HG02763 (cell line): ENCODE measurements around the gene SCN3B.

Experiments used
- ATAC-seq: cut with Tn5 transposase; IDR thresholded peaks from one replicate; pipeline ENCODE4 v1.9.1; 2021; ENCODE audit warnings: mild to moderate bottlenecking, moderate library complexity; ENCODE audit not compliant: unreplicated experiment

The SCN3B gene

GRCh38 chr11:123659311-123659710 lies 4.9 kb upstream of the SCN3B start:
- ATAC-seq, result no peak

DNA sequence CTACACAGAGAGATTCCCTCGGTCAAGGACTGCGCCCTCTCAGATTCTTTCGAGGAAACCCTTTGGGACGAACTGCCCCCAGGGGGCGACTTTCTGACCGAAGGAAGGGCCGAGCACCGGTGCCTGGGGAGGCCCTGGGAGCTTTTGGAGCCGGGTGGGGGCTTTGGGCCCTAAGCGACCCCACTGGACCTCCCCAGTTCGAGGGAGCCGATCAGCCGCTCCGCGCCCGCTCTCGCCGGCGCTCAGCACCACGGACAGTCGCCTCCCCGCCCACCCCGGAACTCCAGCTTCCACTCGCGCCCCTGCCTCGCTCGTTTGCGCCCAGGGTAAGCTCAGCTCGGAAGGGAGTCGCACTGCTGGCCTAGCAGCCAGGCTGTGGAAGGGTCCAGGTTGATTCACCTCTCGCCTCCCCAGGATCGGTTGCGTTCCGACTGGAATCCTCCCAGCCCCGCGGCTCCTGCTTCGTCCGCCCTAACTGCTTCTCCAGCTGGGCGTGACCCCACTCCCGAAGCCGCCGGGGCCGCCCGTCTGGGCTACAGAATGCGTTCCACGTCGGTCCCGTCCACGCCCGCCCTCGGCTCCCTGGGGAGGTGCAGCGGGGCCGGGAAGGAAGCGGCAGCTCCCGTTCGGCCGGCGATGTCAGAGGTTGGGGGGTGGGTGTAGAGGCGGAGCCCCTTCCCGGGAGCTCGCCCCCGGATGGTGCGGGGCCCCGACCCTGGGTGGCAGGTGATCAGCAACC lies 428 bp downstream of the SCN3B start:
- ATAC-seq, result no peak

GRCh38 chr11:123653483-123653826 lies 969 bp downstream of the SCN3B start:
- no peak for ATAC-seq

DNA sequence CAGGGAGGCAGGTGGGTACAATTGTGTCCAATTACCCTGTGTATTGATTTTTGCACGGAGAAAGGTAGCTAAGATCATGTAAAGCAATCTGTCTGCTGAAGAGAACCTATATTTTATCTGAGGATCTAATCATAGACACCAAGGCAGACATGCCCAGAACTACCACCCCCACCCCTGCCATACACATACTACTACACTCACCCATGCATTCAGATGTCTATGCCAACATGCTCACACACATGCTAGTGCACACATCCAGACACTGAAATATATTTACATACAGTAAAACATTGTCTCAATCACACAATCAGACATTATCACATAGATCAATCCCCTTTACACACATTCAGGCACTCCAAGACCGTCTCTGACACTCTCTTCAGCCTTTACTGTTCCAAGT lies 1.8 kb downstream of the SCN3B start:
- ATAC-seq, result no peak

GRCh38 chr11:123650901-123651300 lies 3.5 kb downstream of the SCN3B start:
- ATAC-seq, result no peak

GRCh38 chr11:123645286-123645975 lies 9.0 kb downstream of the SCN3B start:
- ATAC-seq, result no peak

DNA sequence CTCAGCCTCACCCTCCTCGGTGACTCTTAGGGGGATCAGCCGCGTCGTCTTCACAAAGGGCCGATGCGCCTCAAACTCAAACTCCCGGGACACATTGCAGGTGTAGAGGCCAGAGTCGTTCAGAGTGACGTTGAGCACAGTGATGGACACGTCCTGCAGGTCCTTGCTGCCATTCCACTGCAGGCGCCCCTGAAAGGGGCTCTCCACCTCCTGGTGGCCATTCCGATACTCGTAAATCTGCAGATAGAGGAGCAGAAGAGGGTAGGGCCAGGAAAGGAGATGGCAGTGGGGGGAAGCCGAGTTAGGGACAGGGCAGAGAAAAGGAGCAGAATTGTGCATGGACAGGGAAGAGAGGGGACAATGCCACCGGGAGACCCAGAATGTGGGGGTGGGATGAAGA lies 12.0 kb downstream of the SCN3B start:
- ATAC-seq, result no peak

DNA sequence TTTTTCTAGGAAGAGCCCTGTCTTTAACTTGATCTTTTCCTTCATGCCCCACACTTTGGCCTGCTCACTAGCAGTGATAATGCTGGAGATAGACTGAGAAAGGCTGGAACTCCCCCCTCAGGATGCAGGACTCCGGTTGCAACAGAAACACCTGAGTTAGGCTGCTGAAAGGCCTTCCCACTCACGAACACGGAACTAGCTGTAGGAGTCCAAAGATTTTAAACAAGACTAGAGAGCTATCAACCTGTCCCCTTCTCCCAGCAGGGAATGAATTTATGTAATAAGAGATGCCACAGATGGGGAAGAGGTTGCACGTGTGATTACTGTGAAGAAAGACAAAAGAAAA lies 13.0 kb downstream of the SCN3B start:
- ATAC-seq, result no peak

DNA sequence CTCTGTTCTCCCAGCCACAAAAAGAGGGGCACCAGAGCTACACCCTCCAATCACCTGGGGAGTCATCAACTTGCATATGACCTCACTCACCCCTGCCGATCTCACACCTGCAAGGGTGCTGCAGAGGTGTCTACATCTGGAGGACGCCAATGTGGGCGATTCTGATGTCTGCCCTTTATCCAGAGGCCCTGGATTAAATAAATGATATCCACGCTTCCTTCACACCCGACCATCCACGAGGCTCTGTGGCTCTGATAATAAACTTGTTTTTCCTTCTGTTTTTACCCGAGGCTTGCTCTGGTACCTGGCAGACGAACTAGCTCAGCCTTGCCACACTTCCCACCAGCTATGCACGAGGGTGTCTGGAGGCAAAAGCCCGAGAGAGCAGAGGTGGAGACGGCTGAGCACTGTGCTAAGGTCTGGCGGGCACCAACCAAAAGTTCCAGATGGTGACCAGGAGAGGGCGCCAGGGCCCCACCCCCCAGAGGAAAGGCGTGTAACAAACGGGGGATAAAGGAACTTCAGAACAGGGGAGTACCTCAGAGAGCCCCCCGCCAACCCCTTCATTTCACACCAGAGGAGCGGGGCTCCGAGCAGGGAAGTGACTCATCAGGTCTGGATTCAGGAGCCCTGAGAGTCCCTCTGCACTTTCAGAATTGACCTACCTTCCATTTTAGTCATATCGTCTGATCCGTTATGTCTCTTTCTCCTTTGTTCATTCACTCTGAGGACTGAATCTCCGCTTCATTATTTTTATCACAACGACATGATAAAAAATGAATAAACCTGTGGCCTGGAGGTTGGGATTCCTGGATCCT lies 13.5 kb downstream of the SCN3B start:
- ATAC-seq, result peak; percentile 56

DNA sequence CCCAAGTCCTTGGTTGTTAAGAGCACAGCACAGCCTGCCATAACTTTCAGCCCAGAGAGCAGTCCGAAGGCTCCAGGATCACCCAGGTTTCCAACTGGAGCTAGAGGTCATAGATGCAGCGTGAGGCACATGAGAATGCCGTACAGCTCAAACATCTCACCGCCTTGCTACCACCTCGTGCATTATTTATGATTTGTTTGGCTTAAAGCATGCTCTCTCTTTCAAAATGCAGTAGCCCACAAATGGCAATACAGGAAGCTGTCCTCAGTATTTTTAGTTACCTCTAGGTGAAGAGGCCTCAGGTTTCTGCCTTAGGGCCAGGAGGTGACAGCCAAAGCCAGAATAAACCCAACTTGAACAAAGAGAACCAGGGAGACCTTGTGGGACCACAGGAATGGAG lies 14.4 kb downstream of the SCN3B start:
- no peak for ATAC-seq

GRCh38 chr11:123630126-123630608 lies 24.3 kb downstream of the SCN3B start:
- no peak for ATAC-seq

DNA sequence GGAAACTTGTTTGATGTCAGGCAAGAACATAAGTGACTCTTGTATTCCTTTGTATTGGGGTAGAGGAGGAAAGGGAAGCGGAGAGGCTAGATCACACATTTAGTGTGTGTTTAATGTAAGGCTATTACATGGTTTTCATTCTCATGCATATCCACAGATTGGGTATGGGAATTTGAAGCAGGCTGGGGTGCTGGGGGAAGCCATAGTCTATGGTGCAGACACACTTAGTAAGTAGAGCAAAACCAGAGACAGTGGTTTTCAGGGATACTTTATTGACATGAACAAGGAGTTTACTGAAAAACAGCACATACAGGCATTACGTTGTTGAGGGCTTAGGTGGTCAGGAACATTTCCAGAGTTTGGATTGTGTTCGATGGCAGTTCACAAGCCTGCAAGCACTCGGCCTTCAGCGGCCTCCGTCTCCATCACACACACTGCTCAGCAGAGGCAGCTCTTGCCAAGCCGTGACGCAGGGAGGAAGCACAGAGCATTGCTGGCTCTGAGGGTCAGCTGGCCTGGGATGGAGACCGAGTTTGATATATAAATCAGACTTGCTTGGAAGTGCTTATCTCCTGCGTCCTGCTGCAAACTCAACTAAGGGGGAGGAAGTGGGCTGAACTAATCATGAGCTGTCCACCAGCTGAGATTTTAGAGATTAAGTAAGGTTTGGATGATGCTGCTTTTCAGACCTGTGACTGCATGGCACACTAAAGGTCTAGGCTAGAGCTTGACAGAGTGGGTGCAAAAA lies 25.3 kb downstream of the SCN3B start:
- no peak for ATAC-seq

- no peak for ATAC-seq
These were observed 29.4 kb downstream of the SCN3B start for GRCh38 chr11:123624974-123625373.

- ATAC-seq, result no peak
These were observed 31.8 kb downstream of the SCN3B start for GRCh38 chr11:123622576-123622975.

DNA sequence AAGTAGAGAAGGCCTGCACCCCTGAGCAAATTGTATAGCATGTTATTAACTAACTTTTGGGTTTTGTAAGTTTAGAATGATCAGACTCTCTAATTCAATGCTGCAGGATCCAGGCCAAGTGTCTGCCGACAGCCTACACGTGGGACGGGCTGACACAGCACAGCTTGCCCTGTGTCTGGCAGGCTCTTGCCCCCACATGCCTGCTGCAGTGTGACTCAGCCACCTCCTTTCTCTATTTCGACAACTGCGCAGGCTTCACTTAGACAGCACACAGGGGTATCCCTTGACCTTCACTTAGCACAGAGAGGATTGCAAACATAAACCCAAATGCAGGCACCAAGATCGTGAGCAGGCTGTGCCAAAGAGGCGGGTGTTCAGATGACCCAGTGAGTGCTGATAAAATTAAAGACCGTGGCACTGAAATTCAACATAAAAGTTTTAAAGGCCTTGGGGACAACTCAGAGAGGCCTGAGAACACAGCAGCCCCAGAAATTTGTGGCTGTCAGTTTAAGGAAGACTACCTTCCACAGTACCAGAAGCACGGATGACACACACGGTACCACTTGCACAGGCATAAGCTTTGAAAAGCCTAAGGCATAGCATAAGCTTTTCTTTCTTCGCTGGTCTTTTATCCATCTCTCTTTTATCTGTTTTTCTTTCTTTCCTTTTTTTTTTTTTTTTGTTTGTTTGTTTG lies 37.8 kb downstream of the SCN3B start:
- ATAC-seq, result no peak

GRCh38 chr11:123611698-123612097 lies 42.7 kb downstream of the SCN3B start:
- ATAC-seq, result no peak

DNA sequence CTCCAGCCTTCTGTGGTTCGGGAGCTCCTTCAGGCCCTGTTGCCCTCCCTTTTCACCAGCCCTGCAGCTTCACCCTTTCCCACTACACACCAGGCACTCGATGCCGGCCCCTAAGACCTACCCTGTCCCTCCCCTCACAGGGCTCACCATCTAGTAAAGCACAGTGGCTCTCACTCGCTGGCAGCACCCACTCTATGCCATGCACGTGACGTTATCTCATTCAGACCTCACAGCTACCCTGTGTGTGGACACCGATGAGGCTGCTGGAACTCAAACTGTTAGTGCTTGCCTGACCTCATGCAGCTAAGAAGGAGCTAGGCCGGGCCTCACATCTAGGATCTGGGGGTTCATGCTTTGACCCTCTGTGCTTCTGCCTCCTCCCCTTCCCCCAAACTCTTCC lies 45.5 kb downstream of the SCN3B start:
- ATAC-seq, result no peak

DNA sequence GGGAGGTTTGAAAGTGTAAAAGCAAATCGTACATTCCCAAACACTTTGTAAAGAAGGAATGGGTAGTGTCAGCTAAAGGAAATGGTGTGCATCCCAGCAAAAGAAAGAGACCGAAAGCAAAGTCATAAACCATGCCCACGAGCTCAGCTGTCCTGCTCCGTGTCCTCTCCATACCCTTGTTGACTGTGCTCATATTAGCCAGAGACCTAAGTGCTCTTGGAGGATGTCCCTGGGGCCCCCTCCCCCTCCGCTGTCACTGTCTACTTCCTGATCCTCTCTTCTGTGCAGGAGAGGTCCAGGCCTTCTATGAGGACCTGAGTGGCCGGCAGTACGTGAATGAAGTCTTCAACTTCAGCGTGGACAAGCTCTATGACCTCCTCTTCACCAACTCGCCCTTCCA lies 46.1 kb downstream of the SCN3B start:
- no peak for ATAC-seq

GRCh38 chr11:123607781-123608180 lies 46.6 kb downstream of the SCN3B start:
- ATAC-seq, result no peak

- no peak for ATAC-seq
These were observed 50.8 kb downstream of the SCN3B start for GRCh38 chr11:123603666-123604065.

- no peak for ATAC-seq
These were observed 52.7 kb downstream of the SCN3B start for GRCh38 chr11:123601743-123602142.
